ENCODE measurements around the gene PPP1R14C.

DNA sequence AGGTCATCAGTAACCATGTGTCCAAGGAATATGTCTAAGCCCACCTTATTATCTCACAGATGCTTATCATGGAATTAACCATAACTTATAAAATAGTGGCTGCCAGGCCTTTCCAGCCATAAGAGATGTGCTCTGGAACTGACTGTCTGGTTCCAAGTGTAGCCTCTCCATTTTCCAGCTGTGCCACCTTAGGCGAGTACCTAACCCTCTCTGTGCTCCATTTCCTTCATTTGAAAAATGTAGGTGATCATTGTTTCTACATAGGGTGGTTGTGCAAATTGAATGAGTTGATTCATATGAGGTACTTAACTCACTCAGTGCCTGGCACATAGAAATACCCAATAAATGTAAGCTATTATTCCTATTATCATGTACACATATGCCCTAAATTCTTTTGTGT, 123.5 kb downstream of the PPP1R14C start:
- TF ChIP-seq, protein P1, sequence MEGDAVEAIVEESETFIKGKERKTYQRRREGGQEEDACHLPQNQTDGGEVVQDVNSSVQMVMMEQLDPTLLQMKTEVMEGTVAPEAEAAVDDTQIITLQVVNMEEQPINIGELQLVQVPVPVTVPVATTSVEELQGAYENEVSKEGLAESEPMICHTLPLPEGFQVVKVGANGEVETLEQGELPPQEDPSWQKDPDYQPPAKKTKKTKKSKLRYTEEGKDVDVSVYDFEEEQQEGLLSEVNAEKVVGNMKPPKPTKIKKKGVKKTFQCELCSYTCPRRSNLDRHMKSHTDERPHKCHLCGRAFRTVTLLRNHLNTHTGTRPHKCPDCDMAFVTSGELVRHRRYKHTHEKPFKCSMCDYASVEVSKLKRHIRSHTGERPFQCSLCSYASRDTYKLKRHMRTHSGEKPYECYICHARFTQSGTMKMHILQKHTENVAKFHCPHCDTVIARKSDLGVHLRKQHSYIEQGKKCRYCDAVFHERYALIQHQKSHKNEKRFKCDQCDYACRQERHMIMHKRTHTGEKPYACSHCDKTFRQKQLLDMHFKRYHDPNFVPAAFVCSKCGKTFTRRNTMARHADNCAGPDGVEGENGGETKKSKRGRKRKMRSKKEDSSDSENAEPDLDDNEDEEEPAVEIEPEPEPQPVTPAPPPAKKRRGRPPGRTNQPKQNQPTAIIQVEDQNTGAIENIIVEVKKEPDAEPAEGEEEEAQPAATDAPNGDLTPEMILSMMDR (IDR thresholded peaks at IDR 0.05; ENCODE audit: poor library complexity): no peak
- TF ChIP-seq EZH2phosphoT487 (IDR thresholded peaks at IDR 0.05; ENCODE audit: low read depth, severe bottlenecking, unreplicated experiment) (no peak), EZH2 (IDR thresholded peaks at IDR 0.05; ENCODE audit: borderline replicate concordance) (no peak)
